ENCODE measurements around the gene OR2T6.
"Not testable (repeated sequence)": the region's sequence is repeated elsewhere in the genome, so short reads cannot be mapped to it uniquely, and the experiment has no call there.

Gene OR2T6

DNA sequence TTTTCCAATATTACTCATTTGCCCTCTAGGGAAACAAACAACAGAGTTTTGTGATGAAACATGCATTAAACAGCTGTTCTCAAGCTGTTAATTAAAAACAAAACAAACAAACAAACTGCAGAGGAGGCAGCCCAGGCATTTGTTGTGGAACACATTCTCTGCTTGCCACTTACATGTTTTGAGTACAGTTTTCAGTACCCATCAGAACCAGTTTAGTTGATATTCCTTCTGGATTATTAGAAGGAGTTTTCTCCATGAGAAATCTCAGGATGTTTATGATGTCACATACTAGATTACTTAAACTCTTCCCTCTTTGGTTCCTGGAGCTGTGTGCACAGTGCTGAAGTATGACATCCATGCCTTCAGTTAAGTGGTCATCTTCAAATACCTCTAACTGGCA, at the start of gene OR2T6:
TSS of gene OR2T6 (plus strand) at position 301 of the 400 bp plus-strand sequence. CDS start 11,863 bp downstream, outside the sequence.
- no peak for DNase-seq

DNA sequence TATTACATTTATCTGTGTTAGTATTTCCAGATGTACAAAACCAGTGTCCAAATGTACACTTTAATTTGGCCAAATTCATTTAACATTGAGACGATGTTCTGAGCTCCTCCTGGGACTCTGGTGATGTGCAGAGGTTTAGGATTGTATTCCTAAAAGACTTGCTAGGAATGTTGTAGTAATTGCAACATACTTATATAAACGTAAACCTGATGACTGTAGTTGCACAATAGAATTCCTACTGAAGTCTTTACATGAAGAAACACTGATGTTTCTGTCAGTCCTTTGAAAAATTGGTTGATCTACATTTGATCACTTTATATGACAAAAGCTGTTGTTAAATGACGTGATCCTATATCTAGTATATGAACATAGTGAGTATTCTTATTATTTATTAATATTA, 32.1 kb upstream of the OR2T6 start:
- no peak for DNase-seq

DNA sequence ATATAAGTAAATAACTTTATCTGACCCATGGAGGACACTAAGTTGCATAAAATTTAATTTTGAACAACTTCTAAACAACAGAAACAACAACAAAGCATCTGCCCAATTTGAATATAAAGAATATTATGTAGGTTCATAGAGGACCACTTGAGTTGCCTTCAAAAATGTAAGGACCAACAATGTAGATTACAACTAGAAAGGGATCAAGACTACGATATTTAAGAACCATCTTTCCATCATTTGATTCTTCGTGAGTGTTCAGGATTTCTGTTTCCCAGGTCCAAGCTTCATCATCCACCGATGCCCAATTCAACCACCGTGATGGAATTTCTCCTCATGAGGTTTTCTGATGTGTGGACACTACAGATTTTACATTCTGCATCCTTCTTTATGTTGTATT, 27.1 kb upstream of the OR2T6 start, which contains the start of gene OR14C36:
TSS of gene OR14C36 (plus strand) at position 301 of the 400 bp plus-strand sequence. CDS start at position 301, 0 bp downstream.
- no peak for DNase-seq

GRCh38 chr1:248359415-248359814, 16.1 kb upstream of the OR2T6 start:
- no peak for DNase-seq

- DNase-seq = no peak
Measured at GRCh38 chr1:248361121-248361715, 14.3 kb upstream of the OR2T6 start, which contains the start of gene OR2T4. Gene OR2T4, plus strand, starts transcription at chr1:248361665. Its CDS starts 0 bp downstream, at chr1:248361665.

GRCh38 chr1:248366609-248367008, 8.9 kb upstream of the OR2T6 start:
- no peak for DNase-seq

- DNase-seq = no peak
Measured at GRCh38 chr1:248372394-248372793, 3.2 kb upstream of the OR2T6 start.

DNA sequence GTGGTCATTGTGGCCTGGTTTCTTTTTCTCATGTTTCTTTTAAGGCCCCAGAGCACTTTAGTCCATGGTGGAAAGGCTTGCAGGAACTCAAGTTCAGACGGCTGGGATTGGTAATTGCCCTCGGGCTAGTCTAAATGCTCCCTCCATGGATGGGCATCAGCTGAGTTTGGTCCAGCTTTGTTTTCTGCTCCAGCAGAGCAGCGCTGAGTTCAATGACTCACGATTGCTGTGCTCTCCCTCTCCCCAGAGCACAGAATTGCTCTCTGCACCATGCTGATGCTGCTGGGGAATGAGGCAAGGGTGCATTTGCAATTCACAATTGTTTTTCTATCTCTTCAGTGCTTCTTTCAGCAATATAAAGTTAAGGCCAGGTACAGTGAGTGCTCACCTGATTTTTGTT, 1.8 kb upstream of the OR2T6 start:
- DNase-seq = no peak

DNA sequence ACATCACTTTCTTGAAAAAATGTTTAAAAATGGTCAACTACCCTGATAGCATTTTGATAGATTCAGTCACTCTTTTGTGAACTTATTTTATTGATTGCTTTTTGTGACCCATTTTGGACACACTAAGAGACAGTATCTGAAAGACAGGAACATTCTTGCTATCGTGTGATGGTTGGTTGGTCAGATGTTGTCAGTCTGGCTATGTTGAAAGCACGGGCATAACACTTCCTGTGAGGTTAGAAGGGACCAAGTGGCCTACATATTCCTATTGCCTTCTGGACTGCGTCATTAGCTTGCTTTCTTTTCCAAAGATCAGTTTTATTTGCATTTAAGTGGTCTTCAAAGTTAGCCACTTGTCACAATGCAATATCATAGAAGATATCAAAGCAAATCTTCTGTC, 1.4 kb downstream of the OR2T6 start:
- DNase-seq = no peak

- no peak for DNase-seq
Measured at GRCh38 chr1:248380854-248381253, 5.3 kb downstream of the OR2T6 start.

- DNase-seq = no peak
Measured at GRCh38 chr1:248388426-248388825, 12.9 kb downstream of the OR2T6 start.

- no peak for DNase-seq
Measured at GRCh38 chr1:248393050-248393449, 17.5 kb downstream of the OR2T6 start.

DNA sequence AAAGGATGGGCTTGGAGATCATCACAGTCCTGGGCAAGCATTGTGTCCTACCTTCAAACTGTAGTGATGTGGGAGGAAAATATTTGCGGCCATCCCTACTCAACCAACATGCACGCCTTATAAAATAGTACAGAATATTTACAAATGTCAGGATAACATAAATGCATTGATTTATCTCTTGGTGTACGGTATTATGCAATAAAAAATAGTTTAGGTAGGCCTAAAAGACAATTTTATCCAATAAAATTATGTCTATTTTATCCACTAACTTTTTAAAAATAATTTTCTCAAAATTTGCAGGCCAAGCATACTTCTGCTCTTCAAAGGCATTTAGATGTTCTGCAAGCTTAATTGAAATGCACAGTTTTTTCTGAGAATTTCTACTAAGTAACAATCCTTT, 27.2 kb downstream of the OR2T6 start, which contains the start of gene OR2T1:
TSS of gene OR2T1 (plus strand) at position 301 of the 400 bp plus-strand sequence. CDS start 3,100 bp downstream, outside the sequence.
- DNase-seq = no peak

DNA sequence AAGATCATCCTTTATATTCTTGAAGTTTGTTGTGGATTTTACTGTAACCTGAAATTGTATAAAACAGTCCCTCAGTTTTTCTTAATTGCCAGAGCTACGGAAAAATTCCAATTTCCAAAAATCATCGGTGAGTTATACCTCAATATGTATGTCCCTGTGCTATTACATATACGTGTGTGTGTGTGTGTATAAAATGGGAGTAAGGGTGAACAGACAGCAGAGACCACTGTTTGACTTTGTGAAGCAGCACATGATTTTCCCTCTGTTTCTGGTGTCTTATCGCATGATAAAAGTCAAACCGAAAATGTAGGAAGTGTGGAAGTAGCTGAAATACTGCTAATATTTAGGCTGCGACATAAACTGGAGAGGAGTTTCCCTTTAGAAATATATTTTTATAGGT, 28.5 kb downstream of the OR2T6 start:
- no peak for DNase-seq

- no peak for DNase-seq
Measured at GRCh38 chr1:248406721-248407692, 31.5 kb downstream of the OR2T6 start.

GRCh38 chr1:248416226-248416625, 40.7 kb downstream of the OR2T6 start:
- no peak for DNase-seq

DNA sequence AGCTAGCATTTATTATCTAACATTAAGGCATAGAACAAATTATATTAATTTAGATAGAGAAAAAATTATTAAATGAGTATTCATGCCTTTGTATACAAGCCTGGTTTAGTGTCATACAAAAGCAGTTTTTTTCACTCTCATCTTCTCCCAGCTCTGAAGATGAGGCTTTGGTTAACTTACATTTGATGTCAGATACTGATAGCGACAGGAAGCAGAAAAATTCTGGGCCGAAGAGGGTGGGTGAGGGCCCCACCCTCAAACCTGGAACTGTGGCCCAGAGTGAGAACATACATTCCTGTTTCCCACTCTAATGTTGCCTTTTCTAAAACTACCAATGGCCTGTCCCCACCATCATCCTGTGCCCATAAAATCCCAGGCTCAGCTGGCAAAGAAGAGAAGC, 42.3 kb downstream of the OR2T6 start:
- no peak for DNase-seq

- no peak for DNase-seq
Measured at GRCh38 chr1:248421384-248421783, 45.8 kb downstream of the OR2T6 start.

GRCh38 chr1:248427526-248428191, 52.1 kb downstream of the OR2T6 start:
- not testable (repeated sequence) for DNase-seq

GRCh38 chr1:248428192-248428533, 52.6 kb downstream of the OR2T6 start:
- not testable (repeated sequence) for DNase-seq

DNA sequence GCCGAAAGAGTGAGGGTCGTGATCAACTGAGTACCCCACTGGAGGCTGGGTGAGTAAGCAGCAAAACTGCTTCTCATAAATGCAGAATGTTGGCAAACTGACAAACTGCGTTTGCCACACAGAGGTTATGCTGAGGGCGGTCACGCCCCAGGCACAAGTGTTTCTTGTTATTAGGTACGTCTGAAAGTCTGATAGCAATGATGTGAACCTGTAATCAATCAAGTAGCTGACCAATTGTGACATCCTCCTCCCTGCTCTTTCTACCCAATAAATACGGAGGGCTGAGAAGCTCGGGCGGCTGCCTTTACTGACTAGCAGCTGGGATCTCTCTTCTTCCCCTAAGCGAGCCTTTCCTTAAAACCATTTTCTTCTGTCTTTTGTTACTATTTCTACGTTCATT, 56.1 kb downstream of the OR2T6 start:
- DNase-seq = not testable (repeated sequence)

DNA sequence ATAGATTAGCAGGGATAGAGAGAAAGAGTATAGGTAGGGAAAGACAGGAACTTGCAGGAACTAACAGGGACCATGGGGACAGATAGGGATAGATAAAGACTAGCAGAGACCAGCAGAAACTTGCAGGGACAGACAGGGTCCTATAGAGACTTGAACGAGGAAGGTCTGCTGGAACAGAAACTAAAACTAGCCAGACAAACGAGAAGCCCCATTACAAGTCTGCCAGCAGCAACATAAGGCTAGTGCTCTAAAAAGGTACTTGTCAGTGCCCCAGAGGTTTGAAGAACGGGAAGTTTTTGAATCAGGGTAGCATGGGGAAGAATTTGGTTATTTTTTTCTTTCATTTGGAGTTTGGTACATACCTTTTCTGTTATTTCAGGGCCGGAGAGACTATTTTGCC, 56.7 kb downstream of the OR2T6 start:
- not testable (repeated sequence) for DNase-seq

- not testable (repeated sequence) for DNase-seq
Measured at GRCh38 chr1:248433811-248434415, 58.4 kb downstream of the OR2T6 start.

All from GDM1 (cell line).